Sigmoid colon (tissue), 7 donors: ENCODE results near the gene RCSD1. TPM values are rescaled to one million over a fixed set of nuclear protein-coding genes. Genes with fewer than 3 reads are reported as not detected.
A peak's percentile ranks its signal among the peaks of the same experiment; 100 is the strongest.

Experiments used
- DNase-seq: peaks from one replicate; pipeline ENCODE4 v3.0.0-alpha.2; 2019
- H3K27ac ChIP-seq, 4 donors: fragments of 200-600 bp; sonication (generic); one replicate each; pipeline ENCODE4 v1.5.1; 2016 to 2019; ENCODE audit warnings: mild to moderate bottlenecking in 1 of 4
- H3K27me3 ChIP-seq, 3 donors: fragments of 200-600 bp; sonication (generic); one replicate each; pipeline ENCODE4 v1.5.1; 2019; ENCODE audit warnings: mild to moderate bottlenecking in 1 of 3
- H3K36me3 ChIP-seq, 4 donors: fragments of 200-600 bp; sonication (generic); one replicate each; pipeline ENCODE4 v1.5.1; 2016 to 2019
- H3K4me1 ChIP-seq, 4 donors: fragments of 200-600 bp; sonication (generic); one replicate each; pipeline ENCODE4 v1.5.1; 2017 to 2019
- H3K4me3 ChIP-seq, 4 donors: fragments of 200-600 bp; sonication (generic); one replicate each; pipeline ENCODE4 v1.5.1; 2017 to 2019; ENCODE audit warnings: mild to moderate bottlenecking in 2 of 4, moderate library complexity in 1 of 4
- H3K9me3 ChIP-seq, 4 donors: fragments of 200-600 bp in 3 of 4; sonication (generic) in 3 of 4; one replicate each; pipeline versions ENCODE4 v1.5.1 to v1.6.1; 2013 to 2019
- EP300 ChIP-seq, 4 donors: sonication (generic); formaldehyde crosslinking; IDR thresholded peaks; one replicate each; pipeline ENCODE4 v1.6.1; 2017; ENCODE audit warnings: antibody characterized with exemption in 4 of 4
- POLR2A ChIP-seq, 2 donors: fragments of 450-650 bp; IDR thresholded peaks; one replicate each; pipeline ENCODE4 v1.6.1; 2016; ENCODE audit warnings: antibody characterized with exemption in 2 of 2, mild to moderate bottlenecking in 2 of 2, moderate library complexity in 2 of 2
- POLR2AphosphoS5 ChIP-seq, 4 donors: sonication (generic); formaldehyde crosslinking; IDR thresholded peaks; one replicate each; pipeline ENCODE4 v1.6.1; 2017; ENCODE audit warnings: antibody characterized with exemption in 4 of 4
- WGBS, 2 donors: extraction: QIAGEN DNeasy Blood & Tissue Kit; methylation state at CpG; one replicate each; pipeline ENCODE4 v1.1.7; 2013; 5-methylcytosine and 5-hydroxymethylcytosine counted together
- intact Hi-C: fragments of 100-400 bp; cut with DNase I; formaldehyde crosslinking; loops from one replicate; pipeline ENCODE4 v1.15.1; 2023
- polyA plus RNA-seq, 3 donors: library from polyadenylated mRNA; stranded (reverse); fragments of 200-250 nt; gene quantifications; one replicate each; pipeline ENCODE4 v1.2.3, GENCODE V29; 2013
- total RNA-seq, 4 donors: library from RNA; depleted of rRNA; stranded (reverse); fragments of >200 nt; gene quantifications; one replicate each; pipeline ENCODE4 v1.1.0, GENCODE V29; 2016
- TF ChIP-seq, protein P1 (sequence below), 4 experiments: fragments of 450-650 bp in 3 of 4; fragments of 200-600 bp in 1 of 4; IDR thresholded peaks; one replicate each; pipeline ENCODE4 v1.5.1; 2016 to 2019; ENCODE audit warnings: antibody characterized with exemption in 4 of 4, mild to moderate bottlenecking in 3 of 4, moderate library complexity in 2 of 4
- donor health status: healthy with polysubstance abuse.
- donor health status: Bipolar disorder and iron deficiency.
- donor health status: healthy.

The RCSD1 gene
- total and polyA plus RNA-seq, 7 donors: 7.8 to 52.9 (median 9.7) TPM

GRCh38 chr1:167720965-167721616 is 91.1 kb downstream of the RCSD1 start:
- peak overlapping the region; percentile 89 to 97 (median 94) for H3K27ac ChIP-seq
- DNase-seq: no peak
- WGBS, 2 donors: 5 to 18% methylated on average over 13 of the region's 13 CpGs

GRCh38 chr1:167721617-167722151 is 91.7 kb downstream of the RCSD1 start, which contains the start of gene MPZL1:
Gene MPZL1 (plus strand): TSS chr1:167721982. CDS start chr1:167722152, 170 bp downstream.
- DNase-seq: peak; percentile 98
- intact Hi-C loops: loop anchor here (2.0 to 5.0 kb wide), 2 partner anchors 81 to 216 kb away; partner anchors contain the start of genes DCAF6 and MPC2
- Histone ChIP-seq H3K27me3 (no peaks in the 10 kb centered on the region), H3K9me3 (no peaks in the 10 kb centered on the region), H3K36me3 (no peaks in the 10 kb centered on the region), H3K4me3 (peak within 1 kb of the TSS; percentile 91 to 99 (median 98)), H3K4me1 (peaks cover 0 to 49% (median 35%) of the 10 kb centered on the region in 4 donors), H3K27ac (peak within 1 kb of the TSS; percentile 89 to 97 (median 94))
- TF ChIP-seq POLR2AphosphoS5 (IDR thresholded peaks at IDR 0.05) (peak; percentile 77 to 91 (median 87)), EP300 (IDR thresholded peaks at IDR 0.05) (no peak), POLR2A (IDR thresholded peaks at IDR 0.05) (peak; percentile 58 to 71)
- WGBS, 2 donors: 0% methylated on average over 52 of the region's 52 CpGs

More at GRCh38 chr1:167720965-167721616, 91.1 kb downstream of the RCSD1 start:
- no peaks in the 10 kb centered on the region for H3K36me3 ChIP-seq
- H3K4me1 ChIP-seq: peaks cover 0 to 43% (median 31%) of the 10 kb centered on the region in 4 donors
- H3K27me3 ChIP-seq: no peaks in the 10 kb centered on the region
- TF ChIP-seq POLR2A (IDR thresholded peaks at IDR 0.05): no peak
- TF ChIP-seq, protein P1, sequence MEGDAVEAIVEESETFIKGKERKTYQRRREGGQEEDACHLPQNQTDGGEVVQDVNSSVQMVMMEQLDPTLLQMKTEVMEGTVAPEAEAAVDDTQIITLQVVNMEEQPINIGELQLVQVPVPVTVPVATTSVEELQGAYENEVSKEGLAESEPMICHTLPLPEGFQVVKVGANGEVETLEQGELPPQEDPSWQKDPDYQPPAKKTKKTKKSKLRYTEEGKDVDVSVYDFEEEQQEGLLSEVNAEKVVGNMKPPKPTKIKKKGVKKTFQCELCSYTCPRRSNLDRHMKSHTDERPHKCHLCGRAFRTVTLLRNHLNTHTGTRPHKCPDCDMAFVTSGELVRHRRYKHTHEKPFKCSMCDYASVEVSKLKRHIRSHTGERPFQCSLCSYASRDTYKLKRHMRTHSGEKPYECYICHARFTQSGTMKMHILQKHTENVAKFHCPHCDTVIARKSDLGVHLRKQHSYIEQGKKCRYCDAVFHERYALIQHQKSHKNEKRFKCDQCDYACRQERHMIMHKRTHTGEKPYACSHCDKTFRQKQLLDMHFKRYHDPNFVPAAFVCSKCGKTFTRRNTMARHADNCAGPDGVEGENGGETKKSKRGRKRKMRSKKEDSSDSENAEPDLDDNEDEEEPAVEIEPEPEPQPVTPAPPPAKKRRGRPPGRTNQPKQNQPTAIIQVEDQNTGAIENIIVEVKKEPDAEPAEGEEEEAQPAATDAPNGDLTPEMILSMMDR (IDR thresholded peaks at IDR 0.05): peak in 1 of 4 experiments; percentile 15
- H3K9me3 ChIP-seq: no peaks in the 10 kb centered on the region
- peak overlapping the region; percentile 91 to 99 (median 98) for H3K4me3 ChIP-seq
- intact Hi-C loops: loop anchor here (5.0 kb wide), 1 partner anchor 216 kb away; the partner anchor contains the start of genes DCAF6 and MPC2

GRCh38 chr1:167722152-167722869 is 92.3 kb downstream of the RCSD1 start:
- H3K27ac ChIP-seq: peak overlapping the region; percentile 89 to 97 (median 94)
- H3K27me3 ChIP-seq: no peaks in the 10 kb centered on the region
- H3K4me3 ChIP-seq: peak overlapping the region; percentile 91 to 99 (median 98)
- TF ChIP-seq EP300 (IDR thresholded peaks at IDR 0.05): no peak
- TF ChIP-seq, protein P1 (IDR thresholded peaks at IDR 0.05): peak in 1 of 4 experiments; percentile 5
- DNase-seq: peak; percentile 75
- 0 to 1% methylated on average over 52 of the region's 52 CpGs for WGBS, 2 donors
- peaks cover 0 to 53% (median 36%) of the 10 kb centered on the region in 4 donors for H3K4me1 ChIP-seq
- intact Hi-C loops: loop anchor here (2.0 to 5.0 kb wide), 2 partner anchors 80 to 215 kb away; partner anchors contain the start of genes DCAF6 and MPC2
- no peaks in the 10 kb centered on the region for H3K36me3 ChIP-seq
- no peaks in the 10 kb centered on the region for H3K9me3 ChIP-seq

- DNase-seq: no peak
- no peaks in the 10 kb centered on the region for H3K36me3 ChIP-seq
- intact Hi-C loops: loop anchor here (2.0 to 5.0 kb wide), 2 partner anchors 80 to 214 kb away; partner anchors contain the start of genes DCAF6 and MPC2
- H3K9me3 ChIP-seq: no peaks in the 10 kb centered on the region
- H3K27me3 ChIP-seq: no peaks in the 10 kb centered on the region
- WGBS, 2 donors: 4 to 17% methylated on average over 4 of the region's 4 CpGs
- TF ChIP-seq POLR2AphosphoS5 (IDR thresholded peaks at IDR 0.05): no peak
- TF ChIP-seq POLR2A (IDR thresholded peaks at IDR 0.05): no peak
- TF ChIP-seq EP300 (IDR thresholded peaks at IDR 0.05): no peak
- TF ChIP-seq, protein P1 (IDR thresholded peaks at IDR 0.05): no peak
- peak overlapping the region; percentile 91 to 99 (median 98) for H3K4me3 ChIP-seq
- peak overlapping the region; percentile 89 to 97 (median 94) for H3K27ac ChIP-seq
- peaks cover 0 to 54% (median 36%) of the 10 kb centered on the region in 4 donors for H3K4me1 ChIP-seq
Observed at GRCh38 chr1:167722870-167723251, 92.8 kb downstream of the RCSD1 start.
